ENCODE measurements around the gene C2orf42. TPM values are rescaled to one million over a fixed set of nuclear protein-coding genes. Genes with fewer than 3 reads are reported as not detected.
A peak's percentile ranks its signal among the peaks of the same experiment; 100 is the strongest.

C2orf42 gene
- total and polyA plus RNA-seq, 2 donors from 2014 or later, result 11.8 to 20.0 TPM

DNA sequence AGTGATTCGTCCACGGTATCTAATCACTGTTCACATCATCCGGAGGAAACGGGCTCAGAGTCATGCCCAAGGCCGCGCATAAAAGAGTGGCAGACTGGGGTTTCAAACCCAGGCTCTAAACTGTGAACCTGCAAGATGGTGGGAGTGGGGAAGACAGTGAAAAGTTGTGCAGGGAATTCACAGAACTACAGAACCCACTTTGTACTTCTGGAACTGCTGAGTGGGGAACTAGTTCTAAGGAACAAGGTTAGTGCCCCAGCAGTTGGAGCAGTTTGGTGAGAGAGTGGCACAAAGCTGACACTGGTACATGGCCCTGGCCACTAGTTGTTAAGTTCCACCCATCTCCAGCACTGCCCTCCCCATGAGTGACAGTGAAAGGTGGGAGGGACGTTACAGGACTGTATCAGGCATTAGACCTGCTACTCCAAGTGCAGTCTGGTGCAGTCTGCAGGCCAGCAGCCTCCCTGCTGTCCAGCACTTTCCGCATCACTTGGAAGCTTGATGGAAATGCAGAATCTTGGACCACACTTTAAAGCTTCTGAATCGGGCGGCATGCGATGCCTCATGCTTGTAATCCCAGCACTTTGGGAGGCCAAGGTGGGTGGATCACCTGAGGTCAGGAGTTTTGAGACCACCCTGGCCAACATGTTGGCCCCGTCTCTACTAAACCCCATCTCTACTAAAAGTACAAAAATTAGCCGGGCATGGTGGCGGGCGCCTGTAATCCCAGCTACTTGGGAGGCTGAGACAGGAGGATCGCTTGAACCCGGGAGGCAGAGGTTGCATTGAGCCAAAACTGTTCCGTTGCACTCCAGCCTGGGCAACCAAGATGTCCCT, 47.3 kb downstream of the C2orf42 start:
- H3K36me3 ChIP-seq (ENCODE audit: control insufficient read depth in 2 of 3, insufficient read depth in 3 of 3, low read length in 3 of 3), result no peaks in the 10 kb centered on the region
- no peak for FAIRE-seq
- TF ChIP-seq, protein P1, sequence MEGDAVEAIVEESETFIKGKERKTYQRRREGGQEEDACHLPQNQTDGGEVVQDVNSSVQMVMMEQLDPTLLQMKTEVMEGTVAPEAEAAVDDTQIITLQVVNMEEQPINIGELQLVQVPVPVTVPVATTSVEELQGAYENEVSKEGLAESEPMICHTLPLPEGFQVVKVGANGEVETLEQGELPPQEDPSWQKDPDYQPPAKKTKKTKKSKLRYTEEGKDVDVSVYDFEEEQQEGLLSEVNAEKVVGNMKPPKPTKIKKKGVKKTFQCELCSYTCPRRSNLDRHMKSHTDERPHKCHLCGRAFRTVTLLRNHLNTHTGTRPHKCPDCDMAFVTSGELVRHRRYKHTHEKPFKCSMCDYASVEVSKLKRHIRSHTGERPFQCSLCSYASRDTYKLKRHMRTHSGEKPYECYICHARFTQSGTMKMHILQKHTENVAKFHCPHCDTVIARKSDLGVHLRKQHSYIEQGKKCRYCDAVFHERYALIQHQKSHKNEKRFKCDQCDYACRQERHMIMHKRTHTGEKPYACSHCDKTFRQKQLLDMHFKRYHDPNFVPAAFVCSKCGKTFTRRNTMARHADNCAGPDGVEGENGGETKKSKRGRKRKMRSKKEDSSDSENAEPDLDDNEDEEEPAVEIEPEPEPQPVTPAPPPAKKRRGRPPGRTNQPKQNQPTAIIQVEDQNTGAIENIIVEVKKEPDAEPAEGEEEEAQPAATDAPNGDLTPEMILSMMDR (IDR thresholded peaks at IDR 0.05; ENCODE audit: borderline replicate concordance, extremely low read depth, insufficient read depth), result no peak
- peak; percentile 67 to 92 (median 76) for DNase-seq
- H3K9me3 ChIP-seq (ENCODE audit: control insufficient read depth in 2 of 3, insufficient read depth in 1 of 3, low read length in 3 of 3), result no peaks in the 10 kb centered on the region
- peaks cover 11 to 19% (median 15%) of the 10 kb centered on the region in 3 donors for H3K4me1 ChIP-seq (ENCODE audit: control insufficient read depth in 2 of 3, insufficient read depth in 2 of 3, low read depth in 1 of 3, low read length in 3 of 3)
- H3K4me3 ChIP-seq (ENCODE audit: low read length in 3 of 3), result peak overlapping the region; percentile 73 to 79 (median 76)
- peak overlapping the region; percentile 99 for H3K27ac ChIP-seq (ENCODE audit: low read depth in 2 of 2, low read length in 2 of 2)
- no peaks in the 10 kb centered on the region for H3K27me3 ChIP-seq (ENCODE audit: control insufficient read depth, insufficient read depth, low read length)
- peak overlapping the region; percentile 68 to 97 (median 93) for H3K9ac ChIP-seq (ENCODE audit: low read length in 3 of 3)
- intact Hi-C loops (cut with DNase I), result loop anchor here (10.0 kb wide), 1 partner anchor 239 kb away; no protein-coding TSS in a partner anchor

DNA sequence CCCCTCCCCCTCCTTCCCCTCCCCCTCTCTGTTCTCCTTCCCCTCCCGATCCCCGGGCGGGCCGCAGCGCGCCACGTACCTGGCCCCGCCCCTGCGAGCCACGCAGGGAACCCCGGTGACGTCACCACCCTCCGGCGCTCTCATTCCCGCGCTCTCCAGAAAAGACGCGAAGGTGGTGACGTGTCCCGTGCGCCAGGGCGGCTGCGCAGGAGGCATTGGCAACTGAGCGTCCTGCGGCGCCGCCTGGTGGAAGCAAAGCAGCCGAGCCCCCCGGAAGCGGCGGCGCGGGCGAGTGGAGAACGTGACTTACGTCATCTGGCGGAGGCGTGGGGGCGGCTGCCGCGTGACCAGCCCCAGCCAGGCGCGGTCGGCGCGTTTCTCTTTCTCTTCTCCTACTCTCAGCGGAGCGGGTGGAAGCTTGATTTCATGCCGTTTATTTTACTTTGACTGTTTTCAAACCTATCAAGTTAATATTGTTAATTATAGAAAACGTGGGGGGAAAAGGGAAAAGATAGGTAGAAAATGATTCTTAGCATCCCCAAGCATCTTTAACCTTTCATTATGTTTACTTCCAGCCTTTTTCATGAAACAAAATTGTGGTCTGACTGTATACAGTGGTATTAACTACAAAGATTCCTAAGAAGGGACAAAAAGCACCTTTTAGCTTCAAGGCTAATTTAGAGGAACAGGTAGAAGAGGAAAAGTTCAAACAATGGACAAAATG, 48.1 kb downstream of the C2orf42 start:
- DNase-seq (peak; percentile 100), FAIRE-seq (peak; percentile 30)
- H3K4me3 ChIP-seq (ENCODE audit: low read length in 3 of 3), result peak overlapping the region; percentile 73 to 79 (median 76)
- H3K27me3 ChIP-seq (ENCODE audit: control insufficient read depth, insufficient read depth, low read length), result no peaks in the 10 kb centered on the region
- no peaks in the 10 kb centered on the region for H3K9me3 ChIP-seq (ENCODE audit: control insufficient read depth in 2 of 3, insufficient read depth in 1 of 3, low read length in 3 of 3)
- TF ChIP-seq, protein P1 (IDR thresholded peaks at IDR 0.05; ENCODE audit: borderline replicate concordance, extremely low read depth, insufficient read depth), result peak; percentile 99
- no peaks in the 10 kb centered on the region for H3K36me3 ChIP-seq (ENCODE audit: control insufficient read depth in 2 of 3, insufficient read depth in 3 of 3, low read length in 3 of 3)
- intact Hi-C loops (cut with DNase I), result loop anchor here (10.0 kb wide), 1 partner anchor 238 kb away; no protein-coding TSS in a partner anchor
- peaks cover 11 to 19% (median 15%) of the 10 kb centered on the region in 3 donors for H3K4me1 ChIP-seq (ENCODE audit: control insufficient read depth in 2 of 3, insufficient read depth in 2 of 3, low read depth in 1 of 3, low read length in 3 of 3)
- peak overlapping the region; percentile 99 for H3K27ac ChIP-seq (ENCODE audit: low read depth in 2 of 2, low read length in 2 of 2)
- H3K9ac ChIP-seq (ENCODE audit: low read length in 3 of 3), result peak overlapping the region; percentile 68 to 97 (median 93)

GRCh38 chr2:70141902-70142589, 48.8 kb downstream of the C2orf42 start:
- no peak for FAIRE-seq
- intact Hi-C loops (cut with DNase I), result loop anchor here (10.0 kb wide), 1 partner anchor 237 kb away; no protein-coding TSS in a partner anchor

More at GRCh38 chr2:70141902-70142589, 48.8 kb downstream of the C2orf42 start:
- Histone ChIP-seq H3K9me3 (ENCODE audit: control insufficient read depth in 2 of 3, insufficient read depth in 1 of 3, low read length in 3 of 3) (no peaks in the 10 kb centered on the region), H3K4me3 (ENCODE audit: low read length in 3 of 3) (peak overlapping the region; percentile 57 to 67 (median 64)), H3K9ac (ENCODE audit: low read length in 3 of 3) (peak overlapping the region; percentile 64 to 98 (median 69)), H3K36me3 (ENCODE audit: control insufficient read depth in 2 of 3, insufficient read depth in 3 of 3, low read length in 3 of 3) (no peaks in the 10 kb centered on the region), H3K4me1 (ENCODE audit: control insufficient read depth in 2 of 3, insufficient read depth in 2 of 3, low read depth in 1 of 3, low read length in 3 of 3) (peaks cover 11 to 19% (median 15%) of the 10 kb centered on the region in 3 donors), H3K27me3 (ENCODE audit: control insufficient read depth, insufficient read depth, low read length) (no peaks in the 10 kb centered on the region), H3K27ac (ENCODE audit: low read depth in 2 of 2, low read length in 2 of 2) (peak overlapping the region; percentile 99)
- DNase-seq, result peak in 2 of 5 donors; percentile 68 to 96
- TF ChIP-seq, protein P1 (IDR thresholded peaks at IDR 0.05; ENCODE audit: borderline replicate concordance, extremely low read depth, insufficient read depth), result no peak

All from kidney (tissue), 14 donors.